Measurements from ENCODE around the gene CETP.

CETP gene

GRCh38 chr16:57019746-57020145, 58.0 kb downstream of the CETP start:
- in situ Hi-C loops (cut with MboI; ENCODE audit: low pct_unique_long_range_greater_than_20kb, low sequenced_read_pairs, unreplicated experiment) = no loop called here
- TF ChIP-seq CTCF (IDR thresholded peaks at IDR 0.05; ENCODE audit: extremely low read depth, insufficient read depth, missing control alignments) = no peak
- no peak for DNase-seq (ENCODE audit: low spot score)

- no peak for TF ChIP-seq CTCF (IDR thresholded peaks at IDR 0.05; ENCODE audit: extremely low read depth, insufficient read depth, missing control alignments)
- in situ Hi-C loops (cut with MboI; ENCODE audit: low pct_unique_long_range_greater_than_20kb, low sequenced_read_pairs, unreplicated experiment) = no loop called here
Observed at GRCh38 chr16:57020651-57021050, 58.9 kb downstream of the CETP start.

GRCh38 chr16:57021757-57022156, 60.0 kb downstream of the CETP start:
- DNase-seq (ENCODE audit: low spot score) = no peak
- in situ Hi-C loops (cut with MboI; ENCODE audit: low pct_unique_long_range_greater_than_20kb, low sequenced_read_pairs, unreplicated experiment) = no loop called here

More at GRCh38 chr16:57020651-57021050, 58.9 kb downstream of the CETP start:
- no peak for DNase-seq (ENCODE audit: low spot score)

GRCh38 chr16:57022445-57022844, 60.7 kb downstream of the CETP start:
- no peak for TF ChIP-seq CTCF (IDR thresholded peaks at IDR 0.05; ENCODE audit: extremely low read depth, insufficient read depth, missing control alignments)
- in situ Hi-C loops (cut with MboI; ENCODE audit: low pct_unique_long_range_greater_than_20kb, low sequenced_read_pairs, unreplicated experiment) = no loop called here
- no peak for DNase-seq (ENCODE audit: low spot score)

More at GRCh38 chr16:57021757-57022156, 60.0 kb downstream of the CETP start:
- TF ChIP-seq CTCF (IDR thresholded peaks at IDR 0.05; ENCODE audit: extremely low read depth, insufficient read depth, missing control alignments) = no peak

- in situ Hi-C loops (cut with MboI; ENCODE audit: low pct_unique_long_range_greater_than_20kb, low sequenced_read_pairs, unreplicated experiment) = no loop called here
- no peak for DNase-seq (ENCODE audit: low spot score)
- no peak for TF ChIP-seq CTCF (IDR thresholded peaks at IDR 0.05; ENCODE audit: extremely low read depth, insufficient read depth, missing control alignments)
Observed at GRCh38 chr16:57023541-57024249, 61.9 kb downstream of the CETP start.

GRCh38 chr16:57024894-57025680, 63.3 kb downstream of the CETP start:
- in situ Hi-C loops (cut with MboI; ENCODE audit: low pct_unique_long_range_greater_than_20kb, low sequenced_read_pairs, unreplicated experiment) = no loop called here
- TF ChIP-seq CTCF (IDR thresholded peaks at IDR 0.05; ENCODE audit: extremely low read depth, insufficient read depth, missing control alignments) = no peak
- DNase-seq (ENCODE audit: low spot score) = no peak

Data from GM13977 (cell line).